ENCODE measurements around the gene GGPS1.

DNA sequence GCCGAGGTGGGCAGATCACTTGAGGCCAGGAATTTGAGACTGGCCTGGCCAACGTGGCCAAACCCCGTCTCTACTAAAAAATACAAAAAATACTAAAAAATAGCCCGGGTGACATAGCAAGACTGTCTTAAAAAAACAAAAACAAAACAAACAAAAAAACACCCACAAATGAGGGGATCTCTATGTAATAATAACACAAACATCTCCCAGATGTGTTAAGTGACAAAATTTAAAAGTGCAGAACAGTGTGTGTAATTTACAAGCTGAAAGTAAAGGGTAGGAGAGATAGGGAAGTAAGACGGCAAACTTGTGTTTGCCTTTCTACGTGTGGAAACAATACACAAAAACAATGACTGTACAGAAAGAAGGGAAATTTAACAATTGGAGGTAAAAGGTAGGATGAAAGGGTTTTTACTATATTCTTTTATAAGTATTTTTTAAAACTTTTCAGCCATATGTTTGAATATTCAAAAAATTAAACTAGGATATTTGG, 36.7 kb upstream of the GGPS1 start:
- TF ChIP-seq ZFP30 (CRISPR knock-in tag; IDR thresholded peaks at IDR 0.05) = no peak
- no peak for TF ChIP-seq PPARA (CRISPR knock-in tag; IDR thresholded peaks at IDR 0.05; ENCODE audit: borderline replicate concordance)
